Skeletal muscle satellite cell (primary cell): ENCODE measurements around the gene PELI1. TPM values are rescaled to one million over a fixed set of nuclear protein-coding genes. Genes with fewer than 3 reads are reported as not detected.

ENCODE experiments used
- H3K27me3 ChIP-seq: 2 replicates; pipeline ENCODE4 v1.7.0; 2013; ENCODE audit warnings: low read length; ENCODE audit not compliant: control insufficient read depth, insufficient read depth
- H3K36me3 ChIP-seq: 2 replicates; pipeline ENCODE4 v1.7.0; 2013; ENCODE audit warnings: mild to moderate bottlenecking, control low read depth, low read length; ENCODE audit not compliant: insufficient read depth
- H3K4me1 ChIP-seq: 2 replicates; pipeline ENCODE4 v1.7.0; 2013; ENCODE audit warnings: low read length; ENCODE audit not compliant: control insufficient read depth, insufficient read depth
- H3K4me2 ChIP-seq: 2 replicates; pipeline ENCODE4 v1.7.0; 2013; ENCODE audit warnings: mild to moderate bottlenecking, low read length
- H3K4me3 ChIP-seq: 2 replicates; pipeline ENCODE4 v1.7.0; 2013; ENCODE audit warnings: low read length
- H3K9ac ChIP-seq: 2 replicates; pipeline ENCODE4 v1.7.0; 2013; ENCODE audit warnings: mild to moderate bottlenecking, low read depth, low read length, moderate library complexity
- H3K9me3 ChIP-seq: replicated peaks from 2 replicates; pipeline ENCODE4 v1.7.0; 2013; ENCODE audit warnings: mild to moderate bottlenecking, control low read depth, low read length
- total RNA-seq: library from RNA; depleted of rRNA; stranded (reverse); fragments of >200 nt; gene quantifications from 2 replicates; pipeline ENCODE4 v1.2.3, GENCODE V29; 2012; rRNA removed

The PELI1 gene
- 2.3 and 2.8 TPM in 2 replicates for total RNA-seq

- peak within 1 kb of the TSS; percentile 81 for H3K4me3 ChIP-seq
- no peaks in the 10 kb centered on the region for H3K9me3 ChIP-seq
- peak within 1 kb of the TSS; percentile 83 for H3K9ac ChIP-seq
- peaks cover 8% of the 10 kb centered on the region for H3K27me3 ChIP-seq
- no peaks in the 10 kb centered on the region for H3K36me3 ChIP-seq
- peaks cover 8% of the 10 kb centered on the region for H3K4me1 ChIP-seq
- H3K4me2 ChIP-seq: peak within 1 kb of the TSS; percentile 91
Measured at GRCh38 chr2:64144057-64145013, at the start of gene PELI1. TSS of gene PELI1 (minus strand) at chr2:64144420. CDS start at chr2:64108310, 36,110 bp downstream.

- no peak overlapping the region for H3K9ac ChIP-seq
- H3K4me1 ChIP-seq: no peaks in the 10 kb centered on the region
- H3K36me3 ChIP-seq: no peaks in the 10 kb centered on the region
- H3K27me3 ChIP-seq: peaks cover 12% of the 10 kb centered on the region
- no peak overlapping the region for H3K4me2 ChIP-seq
- no peak overlapping the region for H3K4me3 ChIP-seq
- H3K9me3 ChIP-seq: no peaks in the 10 kb centered on the region
Measured at GRCh38 chr2:64193491-64193890, 49.3 kb upstream of the PELI1 start.

- no peaks in the 10 kb centered on the region for H3K9me3 ChIP-seq
- no peak overlapping the region for H3K9ac ChIP-seq
- no peaks in the 10 kb centered on the region for H3K4me1 ChIP-seq
- peaks cover 12% of the 10 kb centered on the region for H3K27me3 ChIP-seq
- no peak overlapping the region for H3K4me2 ChIP-seq
- H3K36me3 ChIP-seq: no peaks in the 10 kb centered on the region
- H3K4me3 ChIP-seq: no peak overlapping the region
Measured at GRCh38 chr2:64192664-64193105, 48.5 kb upstream of the PELI1 start.

GRCh38 chr2:64192125-64192479 is 47.9 kb upstream of the PELI1 start:
- H3K4me1 ChIP-seq: no peaks in the 10 kb centered on the region
- H3K4me3 ChIP-seq: no peak overlapping the region
- H3K9ac ChIP-seq: no peak overlapping the region
- no peaks in the 10 kb centered on the region for H3K36me3 ChIP-seq
- H3K4me2 ChIP-seq: no peak overlapping the region
- H3K27me3 ChIP-seq: peaks cover 12% of the 10 kb centered on the region
- H3K9me3 ChIP-seq: no peaks in the 10 kb centered on the region

GRCh38 chr2:64189586-64189985 is 45.4 kb upstream of the PELI1 start:
- Histone ChIP-seq H3K36me3 (no peaks in the 10 kb centered on the region), H3K27me3 (peaks cover 14% of the 10 kb centered on the region), H3K9me3 (no peaks in the 10 kb centered on the region), H3K9ac (no peak overlapping the region), H3K4me2 (no peak overlapping the region), H3K4me3 (no peak overlapping the region), H3K4me1 (no peaks in the 10 kb centered on the region)

- no peak overlapping the region for H3K4me3 ChIP-seq
- H3K4me2 ChIP-seq: no peak overlapping the region
- H3K36me3 ChIP-seq: no peaks in the 10 kb centered on the region
- H3K9me3 ChIP-seq: no peaks in the 10 kb centered on the region
- no peaks in the 10 kb centered on the region for H3K4me1 ChIP-seq
- no peak overlapping the region for H3K9ac ChIP-seq
- H3K27me3 ChIP-seq: peaks cover 14% of the 10 kb centered on the region
Measured at GRCh38 chr2:64189167-64189566, 44.9 kb upstream of the PELI1 start.

GRCh38 chr2:64186699-64187605 is 42.7 kb upstream of the PELI1 start:
- Histone ChIP-seq H3K4me1 (no peaks in the 10 kb centered on the region), H3K27me3 (peaks cover 18% of the 10 kb centered on the region), H3K4me3 (no peak overlapping the region), H3K36me3 (no peaks in the 10 kb centered on the region), H3K4me2 (no peak overlapping the region), H3K9me3 (no peaks in the 10 kb centered on the region), H3K9ac (no peak overlapping the region)

GRCh38 chr2:64179582-64180321 is 35.5 kb upstream of the PELI1 start:
- no peak overlapping the region for H3K9ac ChIP-seq
- peaks cover 10% of the 10 kb centered on the region for H3K27me3 ChIP-seq
- no peak overlapping the region for H3K4me3 ChIP-seq
- H3K36me3 ChIP-seq: no peaks in the 10 kb centered on the region
- no peaks in the 10 kb centered on the region for H3K9me3 ChIP-seq
- H3K4me2 ChIP-seq: no peak overlapping the region
- no peaks in the 10 kb centered on the region for H3K4me1 ChIP-seq

- H3K9ac ChIP-seq: no peak overlapping the region
- H3K4me2 ChIP-seq: no peak overlapping the region
- H3K4me3 ChIP-seq: no peak overlapping the region
- no peaks in the 10 kb centered on the region for H3K36me3 ChIP-seq
- no peaks in the 10 kb centered on the region for H3K9me3 ChIP-seq
- H3K4me1 ChIP-seq: no peaks in the 10 kb centered on the region
- H3K27me3 ChIP-seq: peaks cover 6% of the 10 kb centered on the region
Measured at GRCh38 chr2:64177315-64177714, 33.1 kb upstream of the PELI1 start.

GRCh38 chr2:64175419-64176197 is 31.4 kb upstream of the PELI1 start:
- H3K27me3 ChIP-seq: peaks cover 6% of the 10 kb centered on the region

More at GRCh38 chr2:64175419-64176197, 31.4 kb upstream of the PELI1 start:
- Histone ChIP-seq H3K4me2 (no peak overlapping the region), H3K9ac (no peak overlapping the region), H3K9me3 (no peaks in the 10 kb centered on the region), H3K36me3 (no peaks in the 10 kb centered on the region), H3K4me3 (no peak overlapping the region), H3K4me1 (no peaks in the 10 kb centered on the region)
